Upper lobe of left lung (tissue), 6 donors: ENCODE measurements around the gene ARHGAP20. TPM values are rescaled to one million over a fixed set of nuclear protein-coding genes. Genes with fewer than 3 reads are reported as not detected.
A peak's percentile ranks its signal among the peaks of the same experiment; 100 is the strongest.

Source experiments
- ATAC-seq, 2 donors: fragments of 200-7000 bp; cut with Tn5 transposase; one replicate each; pipeline ENCODE4 v1.9.1; 2022; ENCODE audit warnings: mild to moderate bottlenecking in 2 of 2, moderate library complexity in 2 of 2; ENCODE audit not compliant: low FRiP score in 2 of 2
- DNase-seq, 2 donors: peaks; one replicate each; pipeline ENCODE4 v3.0.0-alpha.2; 2019 to 2020
- H3K27ac ChIP-seq, 4 donors: fragments of 200-600 bp; sonication (generic); one replicate each; pipeline ENCODE4 v1.5.1; 2016 to 2019
- H3K27me3 ChIP-seq, 4 donors: fragments of 200-600 bp; sonication (generic); one replicate each; pipeline ENCODE4 v1.5.1; 2017 to 2019
- H3K36me3 ChIP-seq, 4 donors: fragments of 200-600 bp; sonication (generic); one replicate each; pipeline ENCODE4 v1.5.1; 2016 to 2019
- H3K4me1 ChIP-seq, 4 donors: fragments of 200-600 bp; sonication (generic); one replicate each; pipeline ENCODE4 v1.5.1; 2018 to 2019
- H3K4me3 ChIP-seq, 4 donors: fragments of 200-600 bp; sonication (generic); one replicate each; pipeline ENCODE4 v1.5.1; 2017 to 2019; ENCODE audit warnings: mild to moderate bottlenecking in 2 of 4, moderate library complexity in 1 of 4
- H3K9me3 ChIP-seq, 4 donors: fragments of 200-600 bp; sonication (generic); one replicate each; pipeline ENCODE4 v1.5.1; 2018 to 2019
- CTCF ChIP-seq, 6 experiments: fragments of 450-650 bp in 4 of 6; fragments of 200-600 bp in 2 of 6; sonication (generic) in 2 of 6; IDR thresholded peaks; one replicate each; pipeline ENCODE4 v1.5.1; 2016 to 2019; ENCODE audit warnings: antibody characterized with exemption in 6 of 6
- EP300 ChIP-seq, 4 donors: sonication (generic); formaldehyde crosslinking; IDR thresholded peaks; one replicate each; pipeline ENCODE4 v1.5.1; 2017; ENCODE audit warnings: antibody characterized with exemption in 4 of 4, control low read depth in 2 of 4
- POLR2A ChIP-seq, 4 donors: fragments of 450-650 bp; IDR thresholded peaks; one replicate each; pipeline ENCODE4 v1.5.1; 2016 to 2017; ENCODE audit warnings: antibody characterized with exemption in 4 of 4, mild to moderate bottlenecking in 2 of 4
- POLR2AphosphoS5 ChIP-seq, 2 donors: sonication (generic); formaldehyde crosslinking; IDR thresholded peaks; one replicate each; pipeline ENCODE4 v1.5.1; 2017; ENCODE audit warnings: antibody characterized with exemption in 2 of 2
- WGBS, 2 donors: methylation state at CpG; one replicate each; pipeline ENCODE4 v1.1.5; 2017 to 2018; 5-methylcytosine and 5-hydroxymethylcytosine counted together
- total RNA-seq, 6 donors: library from RNA; depleted of rRNA in 4 of 6; stranded (reverse); fragments of >200 nt in 4 of 6; gene quantifications; one replicate each; pipeline versions ENCODE4 v1.1.0 to v1.2.1, GENCODE V29; 2016 to 2021
- donor health status: DM: no; HTN: no; CAD: no; lungs with moderate emphysema.
- donor health status: DM: no; HTN: yes; CAD: no; lungs with severe emphysema.

Gene ARHGAP20
- total RNA-seq, 6 donors from 2014 or later = 4.3 to 7.4 (median 5.5) TPM

- ATAC-seq (peak in 1 of 2 donors; percentile 61), DNase-seq (no peak)
- Histone ChIP-seq H3K4me3 (no peak overlapping the region), H3K27me3 (no peaks in the 10 kb centered on the region), H3K4me1 (peaks cover 0 to 1% (median 0%) of the 10 kb centered on the region in 4 donors), H3K36me3 (no peaks in the 10 kb centered on the region), H3K27ac (no peak overlapping the region), H3K9me3 (no peaks in the 10 kb centered on the region)
- 72 to 74% methylated on average over 6 of the region's 6 CpGs for WGBS, 2 donors
- TF ChIP-seq CTCF (IDR thresholded peaks at IDR 0.05) (no peak), POLR2A (IDR thresholded peaks at IDR 0.05) (no peak)
Measured at GRCh38 chr11:110530900-110531741, 181.1 kb downstream of the ARHGAP20 start.

GRCh38 chr11:110529043-110529442 lies 183.2 kb downstream of the ARHGAP20 start:
- DNase-seq = no peak
- Histone ChIP-seq H3K9me3 (no peaks in the 10 kb centered on the region), H3K4me1 (peaks cover 0 to 10% (median 7%) of the 10 kb centered on the region in 4 donors), H3K27ac (no peak overlapping the region), H3K4me3 (no peak overlapping the region), H3K36me3 (no peaks in the 10 kb centered on the region), H3K27me3 (no peaks in the 10 kb centered on the region)
- ATAC-seq = no peak
- peak in 2 of 6 experiments; percentile 10 to 14 for TF ChIP-seq CTCF (IDR thresholded peaks at IDR 0.05)
- TF ChIP-seq EP300 (IDR thresholded peaks at IDR 0.05) = no peak

- Histone ChIP-seq H3K27ac (no peak overlapping the region), H3K4me1 (peaks cover 0 to 10% (median 7%) of the 10 kb centered on the region in 4 donors), H3K27me3 (no peaks in the 10 kb centered on the region), H3K36me3 (no peaks in the 10 kb centered on the region), H3K9me3 (no peaks in the 10 kb centered on the region), H3K4me3 (no peak overlapping the region)
- TF ChIP-seq CTCF (IDR thresholded peaks at IDR 0.05) (no peak), EP300 (IDR thresholded peaks at IDR 0.05) (no peak), POLR2AphosphoS5 (IDR thresholded peaks at IDR 0.05) (no peak), POLR2A (IDR thresholded peaks at IDR 0.05) (no peak)
- 85 to 95% methylated on average over 1 of the region's 1 CpG for WGBS, 2 donors
- no peak for ATAC-seq
- no peak for DNase-seq
Measured at GRCh38 chr11:110527146-110527545, 185.1 kb downstream of the ARHGAP20 start.
